CMK (cell line): Measurements from ENCODE around the gene OGDH.
"Not testable (repeated sequence)": the region's sequence is repeated elsewhere in the genome, so short reads cannot be mapped to it uniquely, and the experiment has no call there.

Source experiments
- DNase-seq: peaks from one replicate; pipeline ENCODE4 v3.0.0-alpha.2; 2010; ENCODE audit warnings: low read depth

OGDH gene

GRCh38 chr7:44580945-44581878, 25.2 kb upstream of the OGDH start:
- no peak for DNase-seq

- DNase-seq: peak; percentile 95
Measured at GRCh38 chr7:44581879-44582603, 24.4 kb upstream of the OGDH start, which contains the start of gene TMED4. Gene TMED4 (minus strand): TSS chr7:44582231. CDS start chr7:44582206, 25 bp downstream.

GRCh38 chr7:44583146-44583865, 23.1 kb upstream of the OGDH start:
- DNase-seq: no peak

- DNase-seq: no peak
Measured at GRCh38 chr7:44587843-44588711, 18.4 kb upstream of the OGDH start.

- DNase-seq: no peak
Measured at GRCh38 chr7:44590910-44591309, 15.5 kb upstream of the OGDH start.

- DNase-seq: no peak
Measured at GRCh38 chr7:44595934-44596635, 10.3 kb upstream of the OGDH start.

- DNase-seq: not testable (repeated sequence)
Measured at GRCh38 chr7:44597181-44597580, 9.2 kb upstream of the OGDH start.

- no peak for DNase-seq
Measured at GRCh38 chr7:44599222-44599621, 7.2 kb upstream of the OGDH start.

GRCh38 chr7:44602576-44602910, 3.9 kb upstream of the OGDH start:
- DNase-seq: no peak

- DNase-seq: no peak
Measured at GRCh38 chr7:44603193-44603592, 3.2 kb upstream of the OGDH start.

GRCh38 chr7:44604941-44605340, 1.5 kb upstream of the OGDH start:
- DNase-seq: no peak

- no peak for DNase-seq
Measured at GRCh38 chr7:44607141-44608068, 978 bp downstream of the OGDH start.

- DNase-seq: no peak
Measured at GRCh38 chr7:44608916-44609648, 2.7 kb downstream of the OGDH start.

- no peak for DNase-seq
Measured at GRCh38 chr7:44609829-44610228, 3.4 kb downstream of the OGDH start.

- DNase-seq: no peak
Measured at GRCh38 chr7:44615149-44615611, 8.8 kb downstream of the OGDH start.

- DNase-seq: no peak
Measured at GRCh38 chr7:44615793-44616192, 9.4 kb downstream of the OGDH start.

- DNase-seq: no peak
Measured at GRCh38 chr7:44616545-44616944, 10.1 kb downstream of the OGDH start.

- no peak for DNase-seq
Measured at GRCh38 chr7:44617225-44617890, 10.9 kb downstream of the OGDH start.
